IMR-90 (cell line): ENCODE measurements around the gene PDIA4. TPM values are rescaled to one million over a fixed set of nuclear protein-coding genes. Genes with fewer than 3 reads are reported as not detected.
"Not testable (repeated sequence)": the region's sequence is repeated elsewhere in the genome, so short reads cannot be mapped to it uniquely, and the experiment has no call there.

Experiments
- ATAC-seq: fragments of 200-7000 bp; cut with Tn5 transposase; 2 replicates; pipeline ENCODE4 v1.9.1; 2020; ENCODE audit warnings: low read depth, mild to moderate bottlenecking, moderate library complexity
- BruUV-seq: library from RNA; stranded (reverse); fragments of 400-500 nt; replicated peaks from 2 replicates; lab custom pipeline; 2021; lab: Mats Ljungman, UMichigan
- CTCF ChIA-PET: fragments of 300-600 bp; formaldehyde crosslinking; extraction: SDS; loops from one replicate; lab custom pipeline; 2021; ENCODE audit warnings: antibody characterized with exemption; lab: Yijun Ruan, JAX
- POLR2A ChIA-PET: fragments of 300-600 bp; sonication (Branson Sonifier 250); formaldehyde crosslinking; loops from one replicate; lab custom pipeline; 2022; ENCODE audit warnings: antibody characterized with exemption; ENCODE audit not compliant: unreplicated experiment; lab: Charles Lee
- DNase-seq: peaks from one replicate; pipeline ENCODE4 v3.0.0; 2013
- H2AFZ ChIP-seq: replicated peaks from 2 replicates; pipeline ENCODE3; 2013; ENCODE audit warnings: low read length, mild to moderate bottlenecking; ENCODE audit not compliant: poor library complexity
- H2AK5ac ChIP-seq: 2 replicates; pipeline ENCODE4 v1.6.1; 2013; ENCODE audit warnings: low read depth, low read length, inconsistent platforms
- H2AK9ac ChIP-seq: replicated peaks from 2 replicates; pipeline ENCODE3; 2013; ENCODE audit warnings: mild to moderate bottlenecking, low read depth, low read length, moderate library complexity; ENCODE audit not compliant: poor library complexity
- H2BK120ac ChIP-seq: 2 replicates; pipeline ENCODE4 v1.6.1; 2013; ENCODE audit warnings: low read depth, low read length, inconsistent platforms
- H2BK15ac ChIP-seq: 3 replicates; pipeline ENCODE4 v1.6.1; 2013; ENCODE audit warnings: low read depth, low read length, inconsistent platforms
- H2BK20ac ChIP-seq: 2 replicates; pipeline ENCODE4 v1.6.1; 2013; ENCODE audit warnings: low read depth, mild to moderate bottlenecking, inconsistent platforms, low read length, moderate library complexity
- H2BK5ac ChIP-seq: 2 replicates; pipeline ENCODE4 v1.6.1; 2013; ENCODE audit warnings: mild to moderate bottlenecking, low read depth, low read length, inconsistent platforms; ENCODE audit not compliant: poor library complexity, severe bottlenecking
- H3K14ac ChIP-seq: replicated peaks from 2 replicates; pipeline ENCODE4 v1.6.1; 2013; ENCODE audit warnings: low read depth, low read length, inconsistent platforms
- H3K18ac ChIP-seq: 2 replicates; pipeline ENCODE4 v1.6.1; 2013; ENCODE audit warnings: low read depth, low read length, control low read depth
- H3K23ac ChIP-seq: 2 replicates; pipeline ENCODE4 v1.6.1; 2013; ENCODE audit warnings: low read depth, low read length, inconsistent platforms
- H3K27ac ChIP-seq: 2 replicates; pipeline ENCODE4 v1.5.1; 2013; ENCODE audit warnings: mild to moderate bottlenecking, control low read depth, low read length; ENCODE audit not compliant: insufficient read depth
- H3K27me3 ChIP-seq: 2 replicates; pipeline ENCODE4 v1.6.1; 2013; ENCODE audit warnings: low read length; ENCODE audit not compliant: control insufficient read depth, insufficient read depth
- H3K36me3 ChIP-seq: 2 replicates; pipeline ENCODE4 v1.6.1; 2013; ENCODE audit warnings: low read length, mixed read lengths; ENCODE audit not compliant: control insufficient read depth, insufficient read depth
- H3K4ac ChIP-seq: 2 replicates; pipeline ENCODE4 v1.6.1; 2013; ENCODE audit warnings: low read depth, low read length, inconsistent platforms
- H3K4me1 ChIP-seq: 2 replicates; pipeline ENCODE4 v1.6.1; 2013; ENCODE audit warnings: low read length, mixed read lengths; ENCODE audit not compliant: control insufficient read depth, insufficient read depth
- H3K4me2 ChIP-seq: 2 replicates; pipeline ENCODE4 v1.6.1; 2013; ENCODE audit warnings: low read depth, mild to moderate bottlenecking, control low read depth, low read length, moderate library complexity
- H3K4me3 ChIP-seq: 2 replicates; pipeline ENCODE4 v1.5.1; 2013; ENCODE audit warnings: low read depth, mild to moderate bottlenecking, control low read depth, low read length, moderate library complexity; ENCODE audit not compliant: insufficient read depth
- H3K56ac ChIP-seq: 2 replicates; pipeline ENCODE4 v1.6.1; 2013; ENCODE audit warnings: low read length, inconsistent platforms; ENCODE audit not compliant: insufficient read depth; ENCODE audit errors: extremely low read depth
- H3K79me1 ChIP-seq, 2 experiments: 2 replicates each; pipeline ENCODE4 v1.6.1; 2013; ENCODE audit warnings: low read length in 2 of 2, inconsistent platforms in 1 of 2, low read depth in 1 of 2
- H3K9ac ChIP-seq: 2 replicates; pipeline ENCODE4 v1.6.1; 2013; ENCODE audit warnings: low read depth, low read length, control low read depth
- H3K9me1 ChIP-seq: 2 replicates; pipeline ENCODE4 v1.6.1; 2013; ENCODE audit warnings: low read length, inconsistent platforms; ENCODE audit not compliant: insufficient read depth
- H3K9me3 ChIP-seq: 2 replicates; pipeline ENCODE4 v1.6.1; 2013; ENCODE audit warnings: low read length; ENCODE audit not compliant: control insufficient read depth, insufficient read depth
- H4K20me1 ChIP-seq: 2 replicates; pipeline ENCODE4 v1.6.1; 2013; ENCODE audit warnings: low read length, inconsistent platforms; ENCODE audit not compliant: insufficient read depth
- H4K5ac ChIP-seq: 2 replicates; pipeline ENCODE4 v1.6.1; 2013; ENCODE audit warnings: mild to moderate bottlenecking, low read depth, low read length, control low read depth
- H4K8ac ChIP-seq, 2 experiments: 2 replicates each; pipeline ENCODE4 v1.6.1; 2013; ENCODE audit warnings: low read depth in 2 of 2, low read length in 2 of 2, control low read depth in 1 of 2, inconsistent platforms in 1 of 2
- H4K91ac ChIP-seq: 2 replicates; pipeline ENCODE4 v1.6.1; 2013; ENCODE audit warnings: low read depth, low read length, inconsistent platforms; ENCODE audit not compliant: insufficient read depth
- WGBS, 2 experiments: methylation state at CpG; one replicate each; pipeline versions ENCODE4 v1.1.5 to v1.1.7; 2013; ENCODE audit warnings: missing lambda C conversion rate in 2 of 2; ENCODE audit not compliant: insufficient read length in 1 of 2; ENCODE audit errors: extremely low coverage in 2 of 2; 5-methylcytosine and 5-hydroxymethylcytosine counted together
- dilution Hi-C: fragments of 300-500 bp; cut with HindIII; formaldehyde crosslinking; loops from one replicate; pipeline ENCODE4 v1.14.3; 2018; ENCODE audit warnings: low sequenced_read_pairs; ENCODE audit not compliant: unreplicated experiment
- in situ Hi-C: fragments of 300-500 bp; cut with MboI; formaldehyde crosslinking; loops from 3 replicates; pipeline ENCODE4 v1.14.3; 2019; ENCODE audit warnings: low sequenced_read_pairs, inconsistent platforms, mixed read lengths
- intact Hi-C: fragments of 100-400 bp; cut with micrococcal nuclease; formaldehyde crosslinking; loops from 2 replicates; pipeline ENCODE4 v1.10.0; 2022
- polyA plus RNA-seq, 3 experiments: library from polyadenylated mRNA; depleted of rRNA; stranded (reverse); fragments of >200 nt; gene quantifications; 2 replicates each; pipeline ENCODE4 v1.2.3, GENCODE V29; 2012; ENCODE audit warnings: low replicate concordance in 1 of 3
- total RNA-seq: library from RNA; depleted of rRNA; stranded (reverse); fragments of >200 nt; gene quantifications from 2 replicates; pipeline ENCODE4 v1.2.3, GENCODE V29; 2012

The PDIA4 gene
- total and polyA plus RNA-seq, 2 of the 4 experiments (the other 2 are of a cell fraction) = 241 to 304 TPM

- H3K9ac ChIP-seq, H2AK9ac ChIP-seq, H3K14ac ChIP-seq, intact Hi-C loops, H3K18ac ChIP-seq, H2BK20ac ChIP-seq, H3K27ac ChIP-seq, H3K9me3 ChIP-seq, BruUV-seq, H3K36me3 ChIP-seq, H3K4ac ChIP-seq, H3K4me3 ChIP-seq, H3K23ac ChIP-seq, H4K5ac ChIP-seq, H2BK120ac ChIP-seq, in situ Hi-C loops, DNase-seq, H4K8ac ChIP-seq, H2AFZ ChIP-seq, H3K4me1 ChIP-seq, H2BK15ac ChIP-seq, H3K4me2 ChIP-seq, H3K27me3 ChIP-seq, H2AK5ac ChIP-seq, H3K56ac ChIP-seq, CTCF ChIA-PET, H4K20me1 ChIP-seq, H2BK5ac ChIP-seq, H3K79me1 ChIP-seq, dilution Hi-C loops, POLR2A ChIA-PET, H4K91ac ChIP-seq, ATAC-seq, H3K9me1 ChIP-seq: not testable (repeated sequence)
- WGBS, 2 experiments = 67% methylated on average over 1 of the region's 10 CpGs; no CpG with 5 or more reads in 1 of the 2 experiments
Measured at GRCh38 chr7:149062217-149062899, 34.1 kb upstream of the PDIA4 start.
